TTC549 (cell line): Measurements from ENCODE around the gene EYA4.

Experiments used
- FAIRE-seq: peaks from 2 replicates; lab custom pipeline; 2012; peaks lifted over from hg19 to GRCh38; lab: Jason Lieb, UNC

Gene EYA4

DNA sequence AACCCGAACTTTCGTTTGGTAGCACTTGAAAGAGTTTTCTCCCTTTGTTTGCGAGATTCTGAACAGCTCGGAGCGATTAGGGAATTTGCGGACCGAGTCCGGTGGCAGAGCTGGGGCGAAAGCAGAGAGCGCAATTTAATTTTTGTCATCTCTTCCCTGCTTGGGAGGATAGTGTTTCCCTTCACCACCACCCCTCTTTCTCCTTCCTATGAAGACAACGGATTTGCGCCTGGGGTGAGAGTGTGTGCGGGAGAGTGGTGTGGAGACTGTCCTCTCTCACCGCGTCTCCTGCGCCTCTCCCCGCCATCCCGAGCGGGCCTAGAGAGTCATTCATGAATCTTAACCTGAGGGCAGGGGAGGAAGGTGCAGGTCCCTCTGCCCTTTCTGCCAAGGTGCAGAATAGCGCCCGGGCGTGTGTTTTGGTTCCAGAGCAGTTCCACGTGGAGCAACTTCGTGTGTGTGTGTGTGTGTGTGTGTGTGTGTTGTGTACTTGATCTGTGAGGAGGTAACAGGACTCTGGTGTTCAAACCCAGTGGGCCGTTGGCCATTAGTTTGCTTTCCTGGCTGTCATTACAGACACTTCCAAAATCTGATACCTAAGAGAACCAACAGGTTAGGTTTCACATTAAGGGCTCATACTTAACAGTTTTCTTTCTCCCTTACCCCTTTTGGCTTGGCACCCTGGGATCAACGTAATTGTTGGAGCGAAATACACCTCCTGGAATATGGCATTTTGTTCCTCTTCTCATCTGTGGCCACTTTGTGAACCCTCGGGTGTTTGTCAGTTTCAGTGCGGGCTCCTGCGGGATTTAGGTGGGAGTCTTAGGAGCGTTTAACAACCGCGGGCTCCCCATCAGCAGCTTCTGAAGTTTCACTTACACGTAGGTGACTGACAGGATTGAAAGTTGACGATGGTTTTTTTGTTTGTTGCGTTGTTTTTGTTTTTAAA lies 1.8 kb downstream of the EYA4 start:
- no peak for FAIRE-seq

DNA sequence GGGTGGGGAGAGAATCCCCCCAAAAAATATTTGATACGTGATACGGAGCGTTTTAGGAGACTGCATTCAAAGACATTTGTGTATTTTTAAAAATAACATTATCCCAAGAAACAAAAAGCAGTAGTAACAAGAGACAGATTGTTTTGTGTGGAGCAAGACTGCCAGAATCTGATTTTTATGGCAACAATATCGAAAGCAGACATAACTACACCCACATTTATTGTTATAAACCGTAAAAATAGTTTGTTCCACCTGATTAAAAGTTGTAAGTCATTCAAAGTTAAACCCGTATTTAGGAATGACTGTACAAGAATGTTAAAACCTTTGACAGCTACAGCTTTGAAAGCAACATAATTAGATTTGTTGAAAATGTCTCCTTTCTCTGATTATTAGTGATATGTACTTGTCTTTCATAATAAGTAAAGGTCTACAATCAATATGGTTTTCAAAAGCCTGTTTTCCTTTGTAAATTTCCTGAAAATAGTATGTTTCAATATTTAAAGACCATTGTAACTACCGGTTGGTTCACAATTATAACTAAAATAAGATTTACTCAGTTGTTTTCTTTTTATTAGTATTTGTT lies 2.7 kb downstream of the EYA4 start:
- FAIRE-seq: no peak

DNA sequence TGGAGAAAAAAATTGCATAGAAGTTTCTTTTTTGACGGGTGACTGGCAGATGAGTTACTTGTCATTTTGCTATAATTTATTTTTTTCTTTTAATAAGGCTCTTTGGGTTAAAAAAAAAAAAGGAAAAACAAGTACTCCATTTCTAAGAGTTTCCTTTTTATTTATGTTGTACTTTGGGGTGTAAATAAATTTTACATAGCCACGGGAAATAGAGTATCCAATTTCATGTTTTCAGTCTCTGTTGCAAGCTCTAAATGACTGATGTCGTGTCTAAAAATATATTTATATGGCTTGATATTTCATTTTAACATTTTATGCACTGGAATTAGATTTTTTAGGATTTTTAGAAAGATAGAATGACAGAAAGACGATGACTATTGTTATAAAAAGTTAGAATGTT lies 3.4 kb downstream of the EYA4 start:
- no peak for FAIRE-seq

DNA sequence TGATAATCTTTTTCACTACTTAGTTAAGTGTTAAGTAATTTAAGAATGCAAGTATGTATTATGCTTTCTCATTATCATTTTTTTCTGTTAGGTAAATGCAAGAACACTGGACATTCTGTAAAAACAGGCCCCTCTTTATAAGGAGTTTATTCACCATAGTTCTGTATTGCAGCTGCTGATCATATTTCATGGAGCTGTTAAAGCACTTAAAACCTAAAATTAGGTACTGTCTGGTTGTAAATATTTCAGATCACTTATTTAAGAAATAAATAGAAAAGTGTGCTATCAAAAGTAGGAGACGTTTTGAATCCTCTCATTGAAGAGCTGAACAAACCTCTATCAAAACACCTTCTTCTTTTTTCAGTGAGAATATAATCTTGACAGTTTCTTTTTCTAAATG lies 3.9 kb downstream of the EYA4 start:
- no peak for FAIRE-seq

DNA sequence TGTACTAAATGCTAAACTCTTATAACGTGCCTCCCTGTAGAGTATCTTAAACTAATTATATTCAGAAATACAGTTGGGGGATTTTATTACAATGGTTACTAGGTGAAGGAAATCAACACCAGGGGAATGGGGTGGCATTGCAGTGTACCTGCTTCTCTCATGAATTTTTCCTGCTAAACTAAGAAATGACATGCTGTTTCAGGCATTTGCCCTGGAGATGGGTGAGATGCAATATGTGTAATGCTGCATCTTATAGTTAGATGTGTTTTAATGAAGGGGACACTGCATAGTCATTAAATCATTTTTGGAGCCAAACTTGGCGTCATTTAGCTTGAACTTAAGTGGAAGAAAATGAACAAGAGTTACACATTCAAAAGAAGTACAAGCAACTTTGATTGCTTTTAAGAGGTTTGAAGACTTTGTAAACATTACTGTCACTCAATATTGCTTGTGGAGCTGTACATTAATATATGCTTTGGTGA lies 4.3 kb downstream of the EYA4 start:
- no peak for FAIRE-seq

- no peak for FAIRE-seq
These were observed 6.4 kb downstream of the EYA4 start for GRCh38 chr6:133247581-133247980.

DNA sequence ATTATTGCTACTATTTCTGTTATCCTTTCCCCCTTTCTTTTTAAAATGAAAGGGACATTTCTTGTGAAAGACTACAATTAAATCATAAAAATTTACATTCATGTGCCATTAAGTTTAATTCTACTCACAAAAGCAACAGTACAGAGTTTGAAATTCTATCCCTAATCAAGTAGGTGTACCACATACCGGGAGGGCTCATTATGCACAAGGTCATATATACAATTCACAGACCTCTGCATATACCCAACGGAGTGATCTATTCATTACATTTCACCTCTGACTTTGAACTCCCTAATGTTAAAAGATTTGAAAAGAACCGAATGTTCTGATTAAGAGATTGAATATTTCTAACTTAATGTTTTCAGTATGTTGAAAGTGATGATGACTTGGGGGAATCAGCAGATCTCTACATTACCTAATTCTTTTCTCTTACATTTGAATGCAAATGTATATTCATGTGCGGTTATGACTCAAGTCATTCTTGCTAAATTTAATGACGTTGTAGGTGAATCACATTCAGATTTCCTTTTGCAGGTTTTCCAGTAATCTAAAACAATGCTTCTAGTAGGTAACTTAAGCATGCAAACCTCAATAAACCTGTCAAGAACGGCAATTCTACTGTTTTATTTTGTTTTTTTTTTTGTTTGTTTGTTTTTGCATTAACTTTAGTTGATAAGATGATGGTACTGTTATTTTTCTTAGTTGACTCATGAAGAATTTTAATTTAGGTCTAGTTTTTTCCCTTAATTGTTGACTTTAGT lies 7.3 kb downstream of the EYA4 start:
- FAIRE-seq: no peak

DNA sequence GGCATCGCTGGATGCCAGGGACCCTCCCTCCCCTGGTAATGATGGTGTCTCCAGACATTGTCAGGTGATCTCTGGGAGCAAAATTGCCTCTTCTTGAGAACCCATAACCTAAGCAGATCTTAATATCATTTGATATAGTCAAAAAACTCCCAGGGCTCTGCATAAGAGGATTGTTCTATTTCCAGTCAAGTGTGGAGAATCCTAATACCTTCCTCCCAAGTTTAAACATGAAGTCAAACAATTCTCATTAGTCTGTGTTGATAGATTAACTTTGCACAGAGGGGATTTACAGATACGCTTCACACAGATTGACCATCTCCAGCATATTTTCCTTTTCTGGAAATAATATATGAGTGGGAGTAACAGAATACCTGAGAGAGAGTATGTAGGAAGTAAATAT lies 10.5 kb downstream of the EYA4 start:
- no peak for FAIRE-seq

DNA sequence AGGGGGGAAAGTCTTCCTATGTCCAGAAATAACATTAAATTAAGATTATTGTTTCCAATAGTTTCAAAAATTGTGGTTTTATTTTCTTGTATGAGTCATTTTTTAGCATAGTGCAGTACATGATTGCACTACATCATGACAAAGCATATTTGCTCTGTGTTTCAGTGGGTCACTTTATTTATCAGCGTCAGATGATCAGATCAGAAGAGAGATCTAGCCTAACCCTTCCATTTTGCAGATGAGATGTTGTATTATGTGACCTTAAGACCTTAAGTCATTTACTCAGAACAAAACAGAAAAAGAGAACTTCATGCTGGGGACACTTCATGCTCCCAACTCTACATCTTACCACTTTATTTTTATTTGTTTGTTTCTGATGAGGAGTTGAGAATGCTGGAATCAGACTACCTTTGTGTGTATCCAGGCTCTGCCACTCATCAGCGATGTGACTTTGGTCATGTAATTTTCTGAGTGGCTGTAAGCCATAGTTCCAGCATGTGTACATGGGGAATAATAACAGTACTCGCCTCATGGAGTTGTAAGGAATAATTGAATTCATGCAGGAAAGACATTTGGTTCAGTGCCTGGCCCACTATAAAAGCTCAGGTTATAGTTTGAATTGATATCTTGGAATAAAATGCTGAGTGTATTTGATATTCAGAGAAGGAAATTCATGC lies 13.5 kb downstream of the EYA4 start:
- no peak for FAIRE-seq

- FAIRE-seq: no peak
These were observed 16.5 kb downstream of the EYA4 start for GRCh38 chr6:133257545-133258105.

DNA sequence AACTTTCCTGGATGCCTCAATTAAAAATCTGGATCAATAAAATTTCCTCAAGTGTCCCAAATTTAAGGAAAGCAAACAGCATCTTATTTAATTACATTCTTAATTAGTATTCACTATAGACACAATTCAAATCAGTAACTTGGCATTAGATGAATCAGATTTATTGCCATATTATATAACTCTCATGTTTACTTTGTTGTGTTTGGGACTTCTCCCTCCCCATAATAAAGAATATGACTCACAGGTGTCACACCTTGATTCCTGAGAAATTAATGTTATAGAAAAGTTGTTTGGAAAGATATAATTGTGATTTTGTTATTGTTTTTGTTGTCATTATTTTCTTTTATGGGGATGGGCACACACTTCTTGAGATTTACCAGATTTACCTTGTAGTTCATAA lies 18.4 kb downstream of the EYA4 start:
- no peak for FAIRE-seq

DNA sequence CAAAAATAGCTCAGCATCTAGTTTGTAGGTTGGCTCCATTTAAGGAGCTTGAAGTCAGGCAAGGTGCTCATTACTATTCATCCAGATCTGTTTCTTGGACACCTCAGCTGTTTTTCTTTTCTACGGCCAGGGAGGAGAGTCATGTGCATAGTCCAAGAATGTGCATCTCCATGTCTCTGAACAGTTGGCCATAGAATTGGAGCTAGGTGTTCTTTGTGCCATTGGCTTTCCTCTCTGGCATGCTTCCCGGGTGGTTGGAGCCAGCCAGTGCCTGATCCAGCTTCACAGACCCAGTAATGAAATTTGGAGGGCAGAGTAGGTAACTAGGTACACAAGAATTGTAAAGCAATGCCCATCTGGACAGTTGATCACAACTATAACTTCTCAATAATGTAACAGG lies 21.6 kb downstream of the EYA4 start:
- FAIRE-seq: no peak

- no peak for FAIRE-seq
These were observed 23.9 kb downstream of the EYA4 start for GRCh38 chr6:133265066-133265465.

- FAIRE-seq: no peak
These were observed 25.0 kb downstream of the EYA4 start for GRCh38 chr6:133266186-133266585.

- FAIRE-seq: no peak
These were observed 27.5 kb downstream of the EYA4 start for GRCh38 chr6:133268621-133269020.

GRCh38 chr6:133274813-133275212 lies 33.7 kb downstream of the EYA4 start:
- FAIRE-seq: no peak

GRCh38 chr6:133275213-133275612 lies 34.1 kb downstream of the EYA4 start:
- no peak for FAIRE-seq

- no peak for FAIRE-seq
These were observed 36.2 kb downstream of the EYA4 start for GRCh38 chr6:133277228-133277899.

DNA sequence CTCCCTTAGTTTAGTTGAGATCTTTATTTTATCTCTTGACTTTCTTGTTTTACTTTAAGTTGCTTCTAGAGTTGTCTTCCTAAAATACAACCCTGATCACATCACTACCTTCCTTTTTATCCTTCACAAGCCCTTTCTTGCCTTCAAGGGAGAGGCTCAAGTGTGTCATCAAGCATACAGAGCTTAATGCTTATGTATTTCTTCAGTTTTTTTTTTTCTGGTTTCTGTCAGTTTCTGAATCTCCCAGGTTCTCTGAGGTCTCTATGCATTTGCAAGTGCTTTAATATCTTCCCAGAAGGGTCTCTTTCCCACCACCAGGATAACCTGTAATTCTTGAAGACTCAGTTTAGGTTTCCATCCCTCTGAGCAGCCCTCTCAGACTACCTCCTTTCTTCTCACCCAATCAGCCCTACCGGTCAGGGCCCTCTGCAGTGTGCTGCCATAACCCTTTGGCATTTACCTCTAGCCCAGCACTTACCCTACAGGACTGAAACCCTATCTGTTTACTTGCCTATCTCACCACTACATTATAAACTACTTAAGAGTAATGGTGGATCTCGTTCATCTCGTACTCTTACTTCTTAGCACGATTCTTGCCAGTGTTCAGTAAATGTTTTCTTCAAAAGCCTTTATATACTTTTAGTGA lies 36.9 kb downstream of the EYA4 start:
- no peak for FAIRE-seq

GRCh38 chr6:133286765-133287164 lies 45.6 kb downstream of the EYA4 start:
- FAIRE-seq: no peak

DNA sequence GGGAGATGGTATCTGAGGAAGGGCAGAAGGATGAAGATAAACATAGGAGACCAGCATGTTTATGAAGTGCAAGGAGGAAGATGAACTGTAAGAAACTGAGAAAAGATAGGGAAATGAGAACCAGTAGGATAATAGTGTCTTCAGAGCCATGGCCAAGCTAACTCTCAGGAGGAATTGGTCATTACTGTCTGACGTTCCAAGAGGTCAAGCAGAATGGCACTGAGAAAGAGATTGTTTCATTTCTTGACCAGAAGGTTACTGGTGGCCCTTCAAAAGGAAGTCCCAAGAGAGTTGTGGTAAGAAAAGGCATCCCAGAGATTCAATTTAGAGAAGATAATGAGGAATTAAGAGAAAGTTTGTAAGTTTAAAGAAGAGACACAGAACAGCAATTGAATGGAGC lies 47.5 kb downstream of the EYA4 start:
- FAIRE-seq: no peak
